Thyroid gland (tissue), 4 donors: ENCODE data around the gene OLFM2.

Experiments
- CTCF ChIP-seq, 6 experiments: fragments of 200-600 bp in 3 of 6; fragments of 450-650 bp in 3 of 6; sonication (generic) in 3 of 6; IDR thresholded peaks; one replicate each; pipeline ENCODE4 v1.5.1; 2016 to 2019; ENCODE audit warnings: antibody characterized with exemption in 6 of 6, mild to moderate bottlenecking in 2 of 6, inconsistent platforms in 1 of 6, moderate library complexity in 1 of 6
- POLR2A ChIP-seq, 2 donors: fragments of 450-650 bp; IDR thresholded peaks; one replicate each; pipeline ENCODE4 v1.6.1; 2017; ENCODE audit warnings: antibody characterized with exemption in 2 of 2, mild to moderate bottlenecking in 2 of 2, moderate library complexity in 1 of 2

DNA sequence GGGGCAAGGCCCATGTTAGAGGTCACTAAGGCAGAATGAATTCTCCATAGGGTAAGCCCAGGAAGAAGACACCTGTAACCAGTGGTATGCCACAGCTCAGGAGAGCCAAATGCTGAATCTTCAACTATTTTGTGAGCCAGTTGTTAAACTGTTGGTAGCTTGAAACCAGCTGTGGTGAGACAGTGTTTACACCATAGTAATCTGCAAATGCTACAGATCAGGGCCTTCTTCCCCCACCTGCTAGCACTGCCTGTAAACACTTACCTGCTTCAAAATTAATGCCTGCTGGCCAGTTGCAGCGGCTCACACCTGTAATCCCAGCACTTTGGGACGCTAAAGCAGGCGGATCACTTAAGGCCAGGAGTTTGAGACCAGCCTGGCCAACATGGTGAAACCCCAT is 129.5 kb downstream of the OLFM2 start:
- TF ChIP-seq CTCF (IDR thresholded peaks at IDR 0.05) = no peak
- TF ChIP-seq POLR2A (IDR thresholded peaks at IDR 0.05) = no peak
